Liver (tissue), 9 donors: Measurements from ENCODE around the gene ALKBH4. TPM values are rescaled to one million over a fixed set of nuclear protein-coding genes. Genes with fewer than 3 reads are reported as not detected.
"Not testable (repeated sequence)": the region's sequence is repeated elsewhere in the genome, so short reads cannot be mapped to it uniquely, and the experiment has no call there.

Source experiments
- DNase-seq: peaks from one replicate; pipeline ENCODE4 v3.0.0-alpha.2; 2017; ENCODE audit warnings: low spot score
- H3K27ac ChIP-seq, 2 donors: one replicate each; pipeline ENCODE4 v1.7.0; 2013; ENCODE audit warnings: inconsistent platforms in 2 of 2, low read length in 2 of 2, control low read depth in 1 of 2, low read depth in 1 of 2, mild to moderate bottlenecking in 1 of 2
- H3K27me3 ChIP-seq, 4 donors: one replicate each; pipeline versions ENCODE4 v1.6.1 to v1.7.0; 2013; ENCODE audit warnings: low read length in 3 of 4, inconsistent platforms in 1 of 4, mild to moderate bottlenecking in 1 of 4, moderate library complexity in 1 of 4; ENCODE audit not compliant: control insufficient read depth in 4 of 4, insufficient read depth in 4 of 4
- H3K36me3 ChIP-seq, 4 donors: one replicate each; pipeline versions ENCODE4 v1.6.1 to v1.7.0; 2013; ENCODE audit warnings: low read length in 3 of 4, mild to moderate bottlenecking in 3 of 4, low read depth in 1 of 4, moderate library complexity in 1 of 4; ENCODE audit not compliant: control insufficient read depth in 4 of 4, insufficient read depth in 3 of 4
- H3K4me1 ChIP-seq, 4 donors: one replicate each; pipeline versions ENCODE4 v1.6.1 to v1.7.0; 2013; ENCODE audit warnings: low read length in 3 of 4, mild to moderate bottlenecking in 3 of 4, moderate library complexity in 1 of 4; ENCODE audit not compliant: control insufficient read depth in 4 of 4, insufficient read depth in 4 of 4
- H3K4me3 ChIP-seq, 3 donors: one replicate each; pipeline versions ENCODE4 v1.6.1 to v1.7.0; 2013; ENCODE audit warnings: low read length in 3 of 3, control low read depth in 1 of 3, low read depth in 1 of 3, mild to moderate bottlenecking in 1 of 3
- H3K9ac ChIP-seq, 2 donors: one replicate each; pipeline ENCODE4 v1.7.0; 2013; ENCODE audit warnings: low read length in 2 of 2, mild to moderate bottlenecking in 2 of 2, moderate library complexity in 2 of 2, control low read depth in 1 of 2, low read depth in 1 of 2
- H3K9me3 ChIP-seq, 4 donors: one replicate each; pipeline versions ENCODE4 v1.6.1 to v1.7.0; 2013; ENCODE audit warnings: low read length in 3 of 4; ENCODE audit not compliant: control insufficient read depth in 4 of 4
- CTCF ChIP-seq: fragments of 150-350 bp; IDR thresholded peaks from 2 replicates; pipeline ENCODE4 v1.5.1; 2017; ENCODE audit warnings: improper control_type of control experiment, low read depth, low read length; ENCODE audit not compliant: missing input control
- FOXA1 ChIP-seq: IDR thresholded peaks from 2 replicates; pipeline ENCODE4 v1.6.1; 2016; ENCODE audit warnings: antibody characterized with exemption
- FOXA2 ChIP-seq: IDR thresholded peaks from 2 replicates; pipeline ENCODE4 v1.6.1; 2016; ENCODE audit warnings: antibody characterized with exemption
- GABPA ChIP-seq, 2 donors: IDR thresholded peaks in 1 of 2; conservative IDR thresholded peaks in 1 of 2; 2 replicates each; pipeline ENCODE4 v1.6.1; 2016; ENCODE audit warnings: antibody characterized with exemption in 2 of 2, mild to moderate bottlenecking in 1 of 2, moderate library complexity in 1 of 2
- HNF4A ChIP-seq, 2 donors: conservative IDR thresholded peaks; 2 replicates each; pipeline ENCODE4 v1.6.1; 2016; ENCODE audit warnings: antibody characterized with exemption in 2 of 2, mild to moderate bottlenecking in 2 of 2
- HNF4G ChIP-seq: IDR thresholded peaks from 2 replicates; pipeline ENCODE4 v1.6.1; 2016; ENCODE audit warnings: antibody characterized with exemption
- JUND ChIP-seq, 2 donors: IDR thresholded peaks; 2 replicates each; pipeline ENCODE4 v1.6.1; 2016; ENCODE audit warnings: antibody characterized with exemption in 2 of 2
- RAD21 ChIP-seq, 2 donors: IDR thresholded peaks; 2 replicates each; pipeline ENCODE4 v1.6.1; 2016; ENCODE audit warnings: antibody characterized with exemption in 2 of 2, mild to moderate bottlenecking in 2 of 2
- RXRA ChIP-seq, 2 donors: IDR thresholded peaks; 2 replicates each; pipeline ENCODE4 v1.6.1; 2017 to 2018; ENCODE audit warnings: antibody characterized with exemption in 2 of 2, mild to moderate bottlenecking in 1 of 2
- SP1 ChIP-seq: IDR thresholded peaks from 2 replicates; pipeline ENCODE4 v1.6.1; 2018; ENCODE audit warnings: antibody characterized with exemption, mild to moderate bottlenecking
- YY1 ChIP-seq: IDR thresholded peaks from 2 replicates; pipeline ENCODE4 v1.6.1; 2016; ENCODE audit warnings: antibody characterized with exemption, mild to moderate bottlenecking
- WGBS: extraction: QIAGEN DNeasy Blood & Tissue Kit; methylation state at CpG from one replicate; pipeline ENCODE4 v1.1.7; 2013; 5-methylcytosine and 5-hydroxymethylcytosine counted together
- polyA plus RNA-seq, 2 donors: library from polyadenylated mRNA; stranded (reverse) in 1 of 2; unstranded in 1 of 2; fragments of 200-250 nt in 1 of 2; fragments of >200 nt in 1 of 2; fragmentation: Nextera tagmentation in 1 of 2; extraction: Ambion mirVana in 1 of 2; gene quantifications; one replicate each; pipeline versions ENCODE4 v1.2.1 to v1.2.3, GENCODE V29; 2013 to 2015
- total RNA-seq, 2 donors: library from RNA; depleted of rRNA; stranded (reverse); fragments of >200 nt; gene quantifications; one replicate each; pipeline ENCODE4 v1.2.3, GENCODE V29; 2014
- TF ChIP-seq, protein P1 (sequence below): IDR thresholded peaks from 2 replicates; pipeline ENCODE4 v1.6.1; 2016; ENCODE audit warnings: antibody characterized with exemption
- TF ChIP-seq, protein P2 (sequence below): IDR thresholded peaks from 2 replicates; pipeline ENCODE4 v1.6.1; 2016; ENCODE audit warnings: antibody characterized with exemption
- donor health status: healthy.
- donor health status: healthy.
- donor health status: healthy.
- donor health status: healthy.
- donor health status: healthy.

The ALKBH4 gene
- total and polyA plus RNA-seq, 4 donors, result 5.7 to 8.7 (median 6.9) TPM

DNA sequence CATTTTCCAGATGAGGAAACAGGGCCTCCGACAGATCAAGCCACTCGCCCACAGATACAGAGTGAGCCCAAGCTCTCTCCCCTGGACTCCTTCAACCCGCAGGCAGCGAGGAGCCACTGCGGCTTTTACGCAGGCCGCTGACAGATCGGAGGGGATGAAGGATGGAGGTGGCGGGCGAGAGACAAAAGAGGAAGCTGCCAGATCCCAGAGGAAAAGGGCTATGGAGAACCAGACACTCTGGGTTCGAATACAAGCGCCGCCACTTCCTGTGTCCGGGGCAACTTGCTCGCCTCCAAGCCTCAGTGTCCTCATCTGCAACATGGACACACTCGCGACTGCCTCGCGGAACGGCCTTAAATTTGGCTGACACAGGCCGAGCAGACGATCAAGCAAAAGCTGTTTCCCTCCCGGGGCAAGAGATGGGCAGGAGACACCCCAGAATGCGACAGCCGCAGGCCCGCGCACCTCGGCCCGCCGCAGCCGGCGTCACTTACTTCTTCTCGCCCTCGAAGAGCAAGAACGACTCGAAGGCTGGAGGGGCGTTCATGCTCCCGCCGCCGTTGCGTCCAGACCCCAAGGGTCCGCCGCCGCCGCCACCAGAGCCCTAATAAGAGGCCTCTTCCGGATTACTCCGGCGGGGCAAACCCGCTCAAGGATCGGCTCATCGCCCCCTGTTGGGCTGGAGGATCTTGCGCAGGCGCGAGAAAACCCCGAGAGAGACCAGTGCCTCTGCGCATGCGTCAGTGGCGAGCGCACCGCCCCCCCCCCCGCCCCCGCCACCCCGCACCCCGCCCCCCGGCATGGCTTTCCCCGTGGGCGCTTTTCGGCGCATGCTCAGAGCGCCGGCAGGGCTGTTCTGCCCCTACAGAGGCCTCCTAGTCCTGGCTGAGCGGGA, 13.9 kb upstream of the ALKBH4 start, which contains the start of gene POLR2J:
TSS of gene POLR2J (minus strand) at position 609 of the 895 bp plus-strand sequence. CDS start at position 547, 62 bp downstream.
- peak within 1 kb of the TSS in 2 of 3 donors; percentile 43 to 48 for H3K4me3 ChIP-seq
- not testable (repeated sequence) for H3K27ac ChIP-seq, H3K27me3 ChIP-seq, H3K4me1 ChIP-seq, H3K9ac ChIP-seq, H3K36me3 ChIP-seq, H3K9me3 ChIP-seq
- peak; percentile 89 for DNase-seq
- WGBS, result under 1% methylated on average over 58 of the region's 72 CpGs
- TF ChIP-seq GABPA (IDR thresholded peaks at IDR 0.05 in 1 of 2, conservative IDR thresholded peaks at IDR 0.05 in 1 of 2), result peak in 1 of 2 donors; percentile 74
- TF ChIP-seq CTCF, result peak; percentile 31

GRCh38 chr7:102474736-102475435, 10.2 kb upstream of the ALKBH4 start:
- WGBS, result 52% methylated on average over 12 of the region's 19 CpGs
- peaks cover 2 to 16% (median 11%) of the 10 kb centered on the region in 4 donors for H3K36me3 ChIP-seq
- TF ChIP-seq HNF4A (conservative IDR thresholded peaks at IDR 0.05), result peak; percentile 10 to 14
- H3K4me1 ChIP-seq, result peaks cover 0 to 19% (median 14%) of the 10 kb centered on the region in 4 donors
- H3K27ac ChIP-seq, H3K9ac ChIP-seq, H3K9me3 ChIP-seq, H3K27me3 ChIP-seq, H3K4me3 ChIP-seq, DNase-seq: not testable (repeated sequence)

GRCh38 chr7:102474116-102474515, 9.5 kb upstream of the ALKBH4 start:
- H3K9ac ChIP-seq, H3K9me3 ChIP-seq, H3K27ac ChIP-seq, H3K4me3 ChIP-seq, DNase-seq, H3K27me3 ChIP-seq: not testable (repeated sequence)
- peaks cover 5 to 27% (median 22%) of the 10 kb centered on the region in 4 donors for H3K4me1 ChIP-seq
- H3K36me3 ChIP-seq, result peaks cover 2 to 16% (median 11%) of the 10 kb centered on the region in 4 donors
- 89% methylated on average over 14 of the region's 14 CpGs for WGBS

DNA sequence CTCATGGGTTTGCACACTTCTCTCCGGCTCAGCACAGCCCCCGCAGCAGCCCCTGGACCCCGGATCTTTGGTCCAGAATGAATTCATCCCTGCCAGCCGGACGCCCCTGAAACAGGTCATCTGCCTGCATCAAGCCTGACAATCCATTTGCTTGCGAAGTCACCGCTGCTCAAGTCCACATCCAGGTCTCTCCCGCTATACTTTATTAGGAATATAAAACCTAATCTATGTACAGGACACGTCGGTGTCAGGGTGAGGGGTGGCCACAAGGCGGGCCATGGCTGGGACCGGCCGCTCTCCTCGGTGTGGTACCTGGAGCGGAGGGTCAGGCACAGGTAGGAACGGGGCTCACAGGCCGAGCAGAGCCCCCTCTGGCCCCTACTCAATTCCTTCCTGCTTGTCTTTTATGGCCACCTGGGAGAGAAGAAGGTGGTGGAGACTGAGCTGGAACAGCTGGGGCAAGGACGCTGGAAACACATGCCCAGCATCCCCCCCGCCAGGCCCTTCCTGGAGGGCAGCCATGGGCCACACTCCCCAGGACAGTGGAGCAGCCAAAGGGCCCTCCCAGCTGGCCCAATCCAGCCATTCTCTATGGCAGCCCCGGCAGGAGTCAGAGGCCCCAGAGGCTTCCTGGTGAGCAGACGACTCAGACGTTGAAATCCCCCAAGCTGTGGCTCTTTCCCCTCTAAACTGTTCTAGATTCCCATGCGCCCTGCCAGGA, 8.8 kb upstream of the ALKBH4 start:
- no peak overlapping the region for H3K27ac ChIP-seq
- H3K9me3 ChIP-seq, result no peaks in the 10 kb centered on the region
- H3K4me1 ChIP-seq, result peaks cover 8 to 34% (median 28%) of the 10 kb centered on the region in 4 donors
- H3K36me3 ChIP-seq, result peaks cover 2 to 16% (median 11%) of the 10 kb centered on the region in 4 donors
- no peak overlapping the region for H3K4me3 ChIP-seq
- H3K27me3 ChIP-seq, result no peaks in the 10 kb centered on the region
- H3K9ac ChIP-seq, result no peak overlapping the region
- WGBS, result 90% methylated on average over 23 of the region's 23 CpGs
- DNase-seq, result no peak
- no peak for TF ChIP-seq RAD21 (IDR thresholded peaks at IDR 0.05)
- TF ChIP-seq CTCF, result no peak
- TF ChIP-seq YY1, result no peak
- TF ChIP-seq RXRA (IDR thresholded peaks at IDR 0.05), result no peak
- no peak for TF ChIP-seq FOXA2
- TF ChIP-seq GABPA (IDR thresholded peaks at IDR 0.05 in 1 of 2, conservative IDR thresholded peaks at IDR 0.05 in 1 of 2), result no peak
- no peak for TF ChIP-seq JUND (IDR thresholded peaks at IDR 0.05)
- TF ChIP-seq, protein P1, sequence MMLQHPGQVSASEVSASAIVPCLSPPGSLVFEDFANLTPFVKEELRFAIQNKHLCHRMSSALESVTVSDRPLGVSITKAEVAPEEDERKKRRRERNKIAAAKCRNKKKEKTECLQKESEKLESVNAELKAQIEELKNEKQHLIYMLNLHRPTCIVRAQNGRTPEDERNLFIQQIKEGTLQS, result no peak
- TF ChIP-seq, protein P2, sequence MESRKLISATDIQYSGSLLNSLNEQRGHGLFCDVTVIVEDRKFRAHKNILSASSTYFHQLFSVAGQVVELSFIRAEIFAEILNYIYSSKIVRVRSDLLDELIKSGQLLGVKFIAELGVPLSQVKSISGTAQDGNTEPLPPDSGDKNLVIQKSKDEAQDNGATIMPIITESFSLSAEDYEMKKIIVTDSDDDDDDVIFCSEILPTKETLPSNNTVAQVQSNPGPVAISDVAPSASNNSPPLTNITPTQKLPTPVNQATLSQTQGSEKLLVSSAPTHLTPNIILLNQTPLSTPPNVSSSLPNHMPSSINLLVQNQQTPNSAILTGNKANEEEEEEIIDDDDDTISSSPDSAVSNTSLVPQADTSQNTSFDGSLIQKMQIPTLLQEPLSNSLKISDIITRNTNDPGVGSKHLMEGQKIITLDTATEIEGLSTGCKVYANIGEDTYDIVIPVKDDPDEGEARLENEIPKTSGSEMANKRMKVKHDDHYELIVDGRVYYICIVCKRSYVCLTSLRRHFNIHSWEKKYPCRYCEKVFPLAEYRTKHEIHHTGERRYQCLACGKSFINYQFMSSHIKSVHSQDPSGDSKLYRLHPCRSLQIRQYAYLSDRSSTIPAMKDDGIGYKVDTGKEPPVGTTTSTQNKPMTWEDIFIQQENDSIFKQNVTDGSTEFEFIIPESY, result no peak
- no peak for TF ChIP-seq SP1
- TF ChIP-seq HNF4G, result no peak
- TF ChIP-seq FOXA1, result no peak
